Spleen (tissue), 13 donors: ENCODE data around the gene FAM120AOS. TPM values are rescaled to one million over a fixed set of nuclear protein-coding genes. Genes with fewer than 3 reads are reported as not detected.

Source experiments
- DNase-seq: peaks from one replicate; pipeline ENCODE4 v3.0.0-alpha.2; 2020
- H3K27ac ChIP-seq, 8 donors: fragments of 200-600 bp; sonication (generic) in 7 of 8; 1 replicate in 4 of 8; 2 replicates in 4 of 8; pipeline versions ENCODE4 v1.5.0 to v1.8.0; 2016 to 2021; ENCODE audit warnings: inconsistent platforms in 4 of 8, mild to moderate bottlenecking in 4 of 8, moderate library complexity in 1 of 8
- H3K27me3 ChIP-seq, 7 donors: fragments of 200-600 bp; sonication (generic) in 6 of 7; replicated peaks in 1 of 7; 1 replicate in 4 of 7; 2 replicates in 3 of 7; pipeline versions ENCODE4 v1.5.0 to v1.8.0; 2016 to 2021; ENCODE audit warnings: inconsistent platforms in 3 of 7, mild to moderate bottlenecking in 1 of 7
- H3K36me3 ChIP-seq, 6 donors: fragments of 200-600 bp; sonication (generic) in 5 of 6; 1 replicate in 4 of 6; 2 replicates in 2 of 6; pipeline versions ENCODE4 v1.5.0 to v1.8.0; 2016 to 2021; ENCODE audit warnings: inconsistent platforms in 2 of 6
- H3K4me1 ChIP-seq, 6 donors: fragments of 200-600 bp; sonication (generic) in 5 of 6; 1 replicate in 3 of 6; 2 replicates in 3 of 6; pipeline versions ENCODE4 v1.5.0 to v1.8.0; 2016 to 2021; ENCODE audit warnings: inconsistent platforms in 3 of 6
- H3K4me3 ChIP-seq, 8 donors: fragments of 200-600 bp; sonication (generic) in 7 of 8; 1 replicate in 4 of 8; 2 replicates in 4 of 8; pipeline versions ENCODE4 v1.5.0 to v1.8.0; 2016 to 2021; ENCODE audit warnings: inconsistent platforms in 4 of 8, mild to moderate bottlenecking in 4 of 8, moderate library complexity in 2 of 8
- H3K9me3 ChIP-seq, 8 donors: fragments of 200-600 bp; sonication (generic) in 7 of 8; 1 replicate in 4 of 8; 2 replicates in 4 of 8; pipeline versions ENCODE4 v1.5.0 to v1.8.0; 2016 to 2021; ENCODE audit warnings: inconsistent platforms in 4 of 8
- POLR2A ChIP-seq, 3 donors: fragments of 450-650 bp; IDR thresholded peaks; one replicate each; pipeline ENCODE4 v1.5.1; 2017; ENCODE audit warnings: antibody characterized with exemption in 3 of 3, mild to moderate bottlenecking in 1 of 3
- POLR2AphosphoS5 ChIP-seq, 3 donors: sonication (generic); formaldehyde crosslinking; IDR thresholded peaks; one replicate each; pipeline ENCODE4 v1.5.1; 2017; ENCODE audit warnings: antibody characterized with exemption in 3 of 3
- WGBS, 5 donors: extraction: QIAGEN DNeasy Blood & Tissue Kit in 3 of 5; methylation state at CpG; one replicate each; pipeline versions ENCODE4 v1.1.5 to v1.1.7; 2013 to 2018; 5-methylcytosine and 5-hydroxymethylcytosine counted together
- intact Hi-C: fragments of 100-400 bp; cut with DNase I; formaldehyde crosslinking; loops from one replicate; pipeline ENCODE4 v1.15.0; 2023; ENCODE audit warnings: low total_unique reads
- long read RNA-seq, 2 donors: transcript quantifications; one replicate each; lab custom pipeline, GENCODE V29; 2026
- polyA plus RNA-seq, 3 donors: library from polyadenylated mRNA; stranded (reverse); fragments of 200-250 nt; gene quantifications; one replicate each; pipeline ENCODE4 v1.2.1, GENCODE V29; 2013
- total RNA-seq, 7 donors: library from RNA; depleted of rRNA in 3 of 7; stranded (reverse); fragments of >200 nt in 3 of 7; fragmentation: NEBNext Ultra II Directional in 4 of 7; extraction: Animal tissue kit (Norgen Biotek cat#: 25700) in 4 of 7; gene quantifications; one replicate each; pipeline versions ENCODE4 v1.1.0 to v1.2.1, GENCODE V29; 2016 to 2021
- TF ChIP-seq, protein P1 (sequence below), 11 experiments: fragments of 200-600 bp in 7 of 11; fragments of 450-650 bp in 4 of 11; sonication (generic) in 4 of 11; IDR thresholded peaks in 8 of 11; conservative IDR thresholded peaks in 3 of 11; 1 replicate in 7 of 11; 2 replicates in 4 of 11; pipeline versions ENCODE4 v1.4.0 to v1.8.0; 2016 to 2021; ENCODE audit warnings: antibody characterized with exemption in 11 of 11, inconsistent platforms in 4 of 11, mild to moderate bottlenecking in 1 of 11
- donor health status: healthy with polysubstance abuse.
- donor health status: DM: no; HTN: no; CAD: no; lungs with moderate emphysema.
- donor health status: DM: no; HTN: no; CAD: no.
- donor health status: Bipolar disorder and iron deficiency.
- donor health status: healthy.
- donor health status: DM: no; HTN: no; CAD: no.
- donor health status: DM: yes; HTN: yes; CAD: no.

FAM120AOS gene
- total RNA-seq (10 to 100 TPM; 30.8 to 46.8 (median 39.7) TPM), polyA plus RNA-seq (10 to 100 TPM; 20.6 to 31.2 (median 27.2) TPM)
- long read RNA-seq, donor 1, full-length matches to known transcripts = 23 of 58 reads
- long read RNA-seq, donor 1, partial matches to known transcripts = 35 of 58 reads
- long read RNA-seq, donor 1, other reads (novel, unspliced or antisense) = 0 of 58 reads
- long read RNA-seq, donor 2, full-length matches to known transcripts = 13 of 176 reads
- long read RNA-seq, donor 2, partial matches to known transcripts = 163 of 176 reads
- long read RNA-seq, donor 2, other reads (novel, unspliced or antisense) = 0 of 176 reads

DNA sequence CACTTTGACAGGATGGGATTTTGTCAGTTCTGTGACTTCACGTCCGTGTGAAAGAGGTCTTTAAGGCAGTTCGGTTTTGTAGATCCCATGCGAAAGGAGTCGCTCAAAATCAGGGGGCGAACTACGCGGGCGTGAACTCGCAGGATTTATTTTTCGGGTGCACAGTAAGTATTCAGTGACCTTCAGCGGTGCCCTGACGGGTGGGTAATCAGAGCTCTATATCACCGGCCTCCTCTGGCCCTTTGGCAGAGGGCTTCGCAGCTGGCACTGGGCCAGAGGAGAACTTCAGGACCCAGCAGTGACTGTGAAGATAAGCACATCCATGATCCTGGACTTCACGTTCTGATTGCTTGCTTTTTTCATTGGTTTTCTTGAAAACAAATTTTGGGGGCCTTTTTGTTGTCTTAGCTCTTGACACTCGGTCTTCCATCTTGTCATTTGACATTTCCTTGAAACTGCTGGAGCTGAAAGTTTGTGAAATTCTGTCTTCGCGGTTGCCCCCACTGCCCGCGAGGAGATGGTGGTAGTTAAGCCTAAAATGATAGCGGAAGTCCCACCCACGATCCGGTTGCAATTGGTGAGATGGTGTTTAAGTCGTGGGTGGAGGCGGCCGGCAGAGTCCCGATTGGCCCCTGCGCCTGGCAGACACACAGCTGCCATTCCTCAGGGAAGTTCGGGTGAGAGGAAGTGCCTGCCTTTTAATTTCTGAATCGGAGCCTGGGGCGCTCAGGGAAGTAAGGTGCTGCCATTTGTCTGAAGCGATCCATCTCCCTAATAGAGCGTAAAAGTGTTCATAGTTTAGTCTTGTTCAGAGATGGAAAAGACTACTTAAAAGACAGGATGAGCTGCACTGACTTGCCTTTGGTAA lies at the start of gene FAM120AOS:
FAM120AOS (minus strand) TSS at position 535 of the 868 bp plus-strand sequence. CDS start 872 bp downstream, outside the sequence.
- intact Hi-C loops = no loop called here
- Histone ChIP-seq H3K9me3 (no peaks in the 10 kb centered on the region), H3K4me3 (peak within 1 kb of the TSS; percentile 88 to 98 (median 96)), H3K36me3 (peaks cover 0 to 17% (median 8%) of the 10 kb centered on the region in 6 donors), H3K27me3 (no peaks in the 10 kb centered on the region), H3K27ac (peak within 1 kb of the TSS; percentile 91 to 99 (median 98)), H3K4me1 (peaks cover 30 to 71% (median 63%) of the 10 kb centered on the region in 6 donors)
- TF ChIP-seq, protein P1, sequence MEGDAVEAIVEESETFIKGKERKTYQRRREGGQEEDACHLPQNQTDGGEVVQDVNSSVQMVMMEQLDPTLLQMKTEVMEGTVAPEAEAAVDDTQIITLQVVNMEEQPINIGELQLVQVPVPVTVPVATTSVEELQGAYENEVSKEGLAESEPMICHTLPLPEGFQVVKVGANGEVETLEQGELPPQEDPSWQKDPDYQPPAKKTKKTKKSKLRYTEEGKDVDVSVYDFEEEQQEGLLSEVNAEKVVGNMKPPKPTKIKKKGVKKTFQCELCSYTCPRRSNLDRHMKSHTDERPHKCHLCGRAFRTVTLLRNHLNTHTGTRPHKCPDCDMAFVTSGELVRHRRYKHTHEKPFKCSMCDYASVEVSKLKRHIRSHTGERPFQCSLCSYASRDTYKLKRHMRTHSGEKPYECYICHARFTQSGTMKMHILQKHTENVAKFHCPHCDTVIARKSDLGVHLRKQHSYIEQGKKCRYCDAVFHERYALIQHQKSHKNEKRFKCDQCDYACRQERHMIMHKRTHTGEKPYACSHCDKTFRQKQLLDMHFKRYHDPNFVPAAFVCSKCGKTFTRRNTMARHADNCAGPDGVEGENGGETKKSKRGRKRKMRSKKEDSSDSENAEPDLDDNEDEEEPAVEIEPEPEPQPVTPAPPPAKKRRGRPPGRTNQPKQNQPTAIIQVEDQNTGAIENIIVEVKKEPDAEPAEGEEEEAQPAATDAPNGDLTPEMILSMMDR (IDR thresholded peaks at IDR 0.05 in 8 of 11, conservative IDR thresholded peaks at IDR 0.05 in 3 of 11) = peak in 1 of 11 experiments; percentile 29
- TF ChIP-seq POLR2A (IDR thresholded peaks at IDR 0.05) (peak in 1 of 3 donors; percentile 20), POLR2AphosphoS5 (IDR thresholded peaks at IDR 0.05) (peak; percentile 80 to 90 (median 88))
- 0 to 1% (median 1%) methylated on average over 34 of the region's 34 CpGs for WGBS, 5 donors
- peak; percentile 96 for DNase-seq

DNA sequence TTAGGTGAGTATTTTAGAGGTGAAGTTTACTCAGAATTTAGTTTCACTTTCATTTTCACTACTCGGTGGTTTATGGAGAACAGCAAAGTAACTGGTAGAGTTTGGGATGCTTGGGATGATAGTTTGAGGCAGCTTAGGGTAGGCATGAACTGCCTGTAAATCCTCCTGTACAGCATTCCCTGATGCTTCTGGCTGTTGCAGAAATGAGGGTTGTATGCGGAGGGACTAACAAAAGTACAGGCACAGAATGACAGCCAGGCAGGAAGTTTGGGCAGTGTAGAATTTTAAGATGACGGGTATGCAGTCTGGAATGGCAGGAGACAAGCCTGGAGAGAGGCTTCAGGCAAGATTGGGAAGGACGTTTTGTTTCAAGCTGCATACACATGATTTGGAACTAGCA lies 48.0 kb upstream of the FAM120AOS start:
- H3K27me3 ChIP-seq = no peaks in the 10 kb centered on the region
- H3K4me3 ChIP-seq = peak overlapping the region in 6 of 8 donors; percentile 19 to 61 (median 32)
- intact Hi-C loops = no loop called here
- no peak for TF ChIP-seq POLR2A (IDR thresholded peaks at IDR 0.05)
- peak in 1 of 3 donors; percentile 37 for TF ChIP-seq POLR2AphosphoS5 (IDR thresholded peaks at IDR 0.05)
- peak overlapping the region; percentile 31 to 94 (median 74) for H3K27ac ChIP-seq
- H3K36me3 ChIP-seq = peaks cover 3 to 54% (median 33%) of the 10 kb centered on the region in 6 donors
- WGBS, 5 donors = 24 to 38% (median 27%) methylated on average over 4 of the region's 4 CpGs
- H3K4me1 ChIP-seq = peaks cover 4 to 67% (median 41%) of the 10 kb centered on the region in 6 donors
- DNase-seq = no peak
- H3K9me3 ChIP-seq = no peaks in the 10 kb centered on the region

DNA sequence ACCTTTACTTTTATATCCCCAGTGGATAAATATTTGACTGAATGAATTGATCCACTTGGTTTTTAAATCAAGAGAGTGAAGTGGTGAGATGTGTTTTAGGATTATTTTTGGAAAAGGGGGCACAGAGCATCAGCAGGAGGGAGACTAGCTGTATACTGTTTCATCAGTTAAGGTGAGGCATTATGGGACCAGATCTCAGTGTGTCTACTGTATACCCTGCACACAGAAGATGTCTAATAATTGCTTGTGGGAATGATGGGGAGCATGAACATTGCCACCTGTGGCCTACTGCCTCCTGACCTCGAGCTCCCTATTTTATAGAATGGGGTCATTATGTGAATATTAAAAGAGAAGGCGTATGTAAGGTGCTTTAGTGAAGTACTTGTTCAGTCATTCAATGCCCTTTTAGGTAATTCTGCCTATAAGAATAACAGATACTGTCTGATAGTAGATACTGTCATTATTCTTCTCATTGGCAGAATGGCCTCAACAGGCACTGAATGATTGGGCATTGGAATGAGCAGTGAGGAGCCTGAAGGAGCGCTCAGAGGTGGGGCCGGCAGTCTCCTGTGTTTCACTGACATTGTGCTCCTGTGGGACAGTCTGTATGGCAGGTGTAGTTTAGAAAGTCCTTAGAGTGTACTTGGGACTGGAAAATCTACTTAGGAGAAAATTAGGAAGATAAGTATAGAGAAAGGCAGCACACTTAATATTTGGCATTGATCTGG lies 47.4 kb upstream of the FAM120AOS start:
- intact Hi-C loops = no loop called here
- H3K4me3 ChIP-seq = peak overlapping the region in 6 of 8 donors; percentile 19 to 61 (median 32)
- peak overlapping the region; percentile 31 to 94 (median 74) for H3K27ac ChIP-seq
- no peak for TF ChIP-seq POLR2AphosphoS5 (IDR thresholded peaks at IDR 0.05)
- TF ChIP-seq, protein P1 (IDR thresholded peaks at IDR 0.05 in 8 of 11, conservative IDR thresholded peaks at IDR 0.05 in 3 of 11) = no peak
- no peak for TF ChIP-seq POLR2A (IDR thresholded peaks at IDR 0.05)
- no peaks in the 10 kb centered on the region for H3K27me3 ChIP-seq
- no peaks in the 10 kb centered on the region for H3K9me3 ChIP-seq
- no peak for DNase-seq
- 86 to 95% (median 88%) methylated on average over 4 of the region's 4 CpGs for WGBS, 5 donors
- H3K4me1 ChIP-seq = peaks cover 0 to 66% (median 35%) of the 10 kb centered on the region in 6 donors
- peaks cover 3 to 58% (median 34%) of the 10 kb centered on the region in 6 donors for H3K36me3 ChIP-seq

DNA sequence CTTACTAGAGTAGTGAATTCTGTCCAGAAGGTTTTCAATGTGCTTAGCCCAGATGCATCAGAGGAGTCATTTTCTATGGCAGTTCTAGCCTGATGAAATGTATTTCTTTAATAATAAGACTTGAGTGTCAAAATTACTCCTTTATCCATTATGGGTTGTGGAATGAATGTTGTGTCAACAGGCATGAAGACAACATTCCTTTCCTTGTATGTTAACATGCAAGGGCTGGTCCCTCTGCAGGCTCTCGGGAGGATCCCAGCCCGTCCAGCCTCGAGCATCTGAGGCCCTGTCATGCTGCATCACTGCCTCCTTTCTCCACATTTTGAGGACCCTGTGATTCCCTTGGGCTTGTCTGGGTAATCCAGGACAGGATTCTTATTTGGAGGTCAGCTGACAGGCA lies 42.9 kb upstream of the FAM120AOS start:
- DNase-seq = no peak
- H3K27me3 ChIP-seq = no peaks in the 10 kb centered on the region
- no peak overlapping the region for H3K27ac ChIP-seq
- intact Hi-C loops = no loop called here
- H3K4me3 ChIP-seq = no peak overlapping the region
- TF ChIP-seq, protein P1 (IDR thresholded peaks at IDR 0.05 in 8 of 11, conservative IDR thresholded peaks at IDR 0.05 in 3 of 11) = no peak
- TF ChIP-seq POLR2A (IDR thresholded peaks at IDR 0.05) (no peak), POLR2AphosphoS5 (IDR thresholded peaks at IDR 0.05) (no peak)
- no peaks in the 10 kb centered on the region for H3K9me3 ChIP-seq
- WGBS, 5 donors = 78 to 100% (median 95%) methylated on average over 3 of the region's 3 CpGs
- H3K4me1 ChIP-seq = peaks cover 0 to 55% (median 13%) of the 10 kb centered on the region in 6 donors
- peaks cover 3 to 87% (median 43%) of the 10 kb centered on the region in 6 donors for H3K36me3 ChIP-seq
